Progenitor cell of endocrine pancreas (in vitro differentiated cells): ENCODE results near the gene FKBP1A. TPM values are rescaled to one million over a fixed set of nuclear protein-coding genes. Genes with fewer than 3 reads are reported as not detected.

Source experiments
- DNase-seq: peaks from one replicate; pipeline ENCODE4 v3.0.0; 2021; ENCODE audit warnings: low spot score; ENCODE audit not compliant: unreplicated experiment
- H3K27ac Mint-ChIP-seq: 2 replicates; pipeline ENCODE4 v1.8.0; 2021; ENCODE audit warnings: mild to moderate bottlenecking, moderate library complexity, mixed read lengths
- H3K27me3 Mint-ChIP-seq: 2 replicates; pipeline ENCODE4 v1.8.0; 2021; ENCODE audit warnings: mixed read lengths
- H3K36me3 Mint-ChIP-seq: 2 replicates; pipeline ENCODE4 v1.8.0; 2022; ENCODE audit warnings: mixed read lengths; ENCODE audit not compliant: insufficient read depth
- H3K4me1 Mint-ChIP-seq: 2 replicates; pipeline ENCODE4 v1.8.0; 2021; ENCODE audit warnings: low read depth, mixed read lengths
- H3K4me3 Mint-ChIP-seq: 2 replicates; pipeline ENCODE4 v1.8.0; 2021; ENCODE audit warnings: low read depth, mild to moderate bottlenecking, moderate library complexity, mixed read lengths
- H3K9me3 Mint-ChIP-seq: 2 replicates; pipeline ENCODE4 v1.8.0; 2021; ENCODE audit warnings: low read depth, mixed read lengths
- CTCF ChIP-seq: fragments of 200-600 bp; sonication (generic); IDR thresholded peaks from one replicate; pipeline ENCODE4 v1.5.0; 2021; ENCODE audit warnings: antibody characterized with exemption, mild to moderate bottlenecking; ENCODE audit not compliant: unreplicated experiment
- total RNA-seq: library from RNA; stranded (reverse); gene quantifications from 2 replicates; pipeline ENCODE4 v1.2.1, GENCODE V29; 2021

FKBP1A gene
- total RNA-seq, 1 donor from 2014 or later = 149 TPM

DNA sequence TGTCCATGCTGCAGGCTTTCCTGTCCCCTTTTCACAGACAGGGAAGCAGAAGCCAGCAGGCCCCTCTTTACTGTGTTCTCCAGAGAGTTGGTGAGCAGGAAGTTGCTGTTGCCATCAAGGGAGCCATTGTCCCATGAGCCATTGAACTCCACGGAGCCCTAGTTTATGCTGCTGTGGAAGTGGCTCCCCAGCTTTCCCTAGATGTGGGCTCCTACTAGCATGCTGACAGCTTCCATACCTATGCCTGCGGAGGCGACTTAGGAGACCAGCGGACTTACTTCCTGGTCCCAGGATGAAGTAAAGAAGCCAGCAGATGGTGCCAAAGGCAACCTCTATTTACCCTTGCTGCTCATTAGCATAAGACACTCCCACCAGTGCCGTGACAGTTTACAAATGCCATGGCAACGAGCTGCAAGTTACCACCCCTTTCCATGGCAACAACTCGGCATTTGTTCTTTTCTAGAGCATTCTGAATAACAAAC lies 30.8 kb upstream of the FKBP1A start:
- Mint-ChIP-seq H3K36me3 (no peaks in the 10 kb centered on the region), H3K27me3 (peaks cover 11% of the 10 kb centered on the region), H3K4me3 (no peak overlapping the region), H3K27ac (no peak overlapping the region), H3K4me1 (peaks cover 1% of the 10 kb centered on the region), H3K9me3 (peaks cover 14% of the 10 kb centered on the region)
- DNase-seq = peak; percentile 35
- peak; percentile 42 for TF ChIP-seq CTCF

DNA sequence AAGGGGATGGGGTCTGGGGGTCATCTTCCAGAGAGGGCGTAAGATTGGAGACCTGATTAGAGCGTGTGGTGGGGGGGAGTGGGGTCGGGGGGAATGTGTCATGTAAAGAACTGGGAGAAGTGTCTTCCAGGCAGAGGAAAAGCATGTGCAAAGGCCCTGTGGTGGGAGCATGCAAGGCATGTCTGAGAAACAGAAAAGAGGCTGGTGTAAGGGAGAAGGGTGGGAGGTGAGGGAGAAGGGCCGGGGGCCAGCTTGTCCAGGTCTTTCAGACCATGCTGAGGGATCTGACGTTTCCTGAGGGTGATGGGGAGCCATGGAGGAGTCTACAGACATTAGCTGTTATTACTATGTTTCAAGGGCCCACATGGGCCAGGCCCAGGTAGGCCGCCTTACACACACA lies 30.4 kb upstream of the FKBP1A start:
- DNase-seq = no peak
- Mint-ChIP-seq H3K4me3 (no peak overlapping the region), H3K27me3 (peaks cover 12% of the 10 kb centered on the region), H3K36me3 (no peaks in the 10 kb centered on the region), H3K4me1 (peaks cover 1% of the 10 kb centered on the region), H3K27ac (no peak overlapping the region), H3K9me3 (peaks cover 14% of the 10 kb centered on the region)
- no peak for TF ChIP-seq CTCF

GRCh38 chr20:1422753-1423152 lies 29.9 kb upstream of the FKBP1A start:
- no peak for DNase-seq
- Mint-ChIP-seq H3K27ac (no peak overlapping the region), H3K27me3 (peaks cover 12% of the 10 kb centered on the region), H3K4me1 (peaks cover 1% of the 10 kb centered on the region), H3K4me3 (no peak overlapping the region), H3K36me3 (no peaks in the 10 kb centered on the region), H3K9me3 (peaks cover 14% of the 10 kb centered on the region)
- TF ChIP-seq CTCF = no peak

GRCh38 chr20:1420066-1420465 lies 27.2 kb upstream of the FKBP1A start:
- no peak overlapping the region for H3K4me3 Mint-ChIP-seq
- H3K27me3 Mint-ChIP-seq = peaks cover 31% of the 10 kb centered on the region
- H3K9me3 Mint-ChIP-seq = peaks cover 14% of the 10 kb centered on the region
- TF ChIP-seq CTCF = no peak
- H3K27ac Mint-ChIP-seq = no peak overlapping the region
- no peaks in the 10 kb centered on the region for H3K36me3 Mint-ChIP-seq
- DNase-seq = no peak
- H3K4me1 Mint-ChIP-seq = peaks cover 1% of the 10 kb centered on the region

DNA sequence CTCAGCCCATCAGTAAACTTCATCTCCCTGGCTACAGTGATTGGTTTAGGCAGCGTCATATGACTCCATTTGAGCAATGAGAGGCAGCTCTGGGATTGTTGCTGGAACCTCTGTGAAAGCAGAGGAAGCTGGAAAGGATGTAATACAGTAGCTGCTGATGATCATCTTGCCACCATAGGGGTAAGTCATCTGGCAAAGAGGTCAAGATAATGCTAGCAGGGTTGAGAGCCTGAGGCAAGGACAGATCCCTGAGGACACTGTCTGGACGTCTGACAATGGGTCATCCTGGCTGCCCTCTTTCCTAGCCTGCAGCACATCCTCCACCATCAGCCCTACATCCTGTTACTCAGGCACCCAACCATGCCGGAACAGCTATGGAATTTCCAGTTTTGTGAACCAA lies 25.5 kb upstream of the FKBP1A start:
- TF ChIP-seq CTCF = no peak
- DNase-seq = no peak
- H3K9me3 Mint-ChIP-seq = peaks cover 14% of the 10 kb centered on the region
- no peaks in the 10 kb centered on the region for H3K36me3 Mint-ChIP-seq
- no peak overlapping the region for H3K27ac Mint-ChIP-seq
- H3K4me1 Mint-ChIP-seq = no peaks in the 10 kb centered on the region
- no peak overlapping the region for H3K4me3 Mint-ChIP-seq
- H3K27me3 Mint-ChIP-seq = peaks cover 39% of the 10 kb centered on the region
